ENCODE measurements around the gene AP3B1. TPM values are rescaled to one million over a fixed set of nuclear protein-coding genes. Genes with fewer than 3 reads are reported as not detected.

The AP3B1 gene
- total RNA-seq, 5 donors from 2014 or later (not counting 1 experiment from before 2014, with no cell fraction given), result 26.2 to 40.8 (median 31.4) TPM

GRCh38 chr5:77960863-77961396, 333.6 kb downstream of the AP3B1 start:
- peak in 1 of 4 experiments; percentile 77 for ATAC-seq (replicated peaks in 1 of 4)
- Histone ChIP-seq H3K27ac (ENCODE audit: low read length) (no peak overlapping the region), H3K27me3 (replicated peaks in 1 of 2; ENCODE audit: control insufficient read depth in 2 of 2, extremely low read depth in 1 of 2, insufficient read depth in 2 of 2, low read length in 1 of 2) (peaks cover 5 to 26% of the 10 kb centered on the region in 2 experiments), H3K36me3 (ENCODE audit: control insufficient read depth in 2 of 2, extremely low read depth in 1 of 2, insufficient read depth in 1 of 2, low read length in 1 of 2) (no peaks in the 10 kb centered on the region), H3K4me3 (ENCODE audit: control insufficient read depth in 1 of 2, extremely low read depth in 1 of 2, low read length in 1 of 2) (no peak overlapping the region), H3K4me1 (ENCODE audit: control insufficient read depth in 1 of 2, extremely low read depth in 1 of 2, insufficient read depth in 2 of 2, low read length in 2 of 2) (peaks cover 4 to 8% of the 10 kb centered on the region in 2 experiments), H3K9me3 (no peaks in the 10 kb centered on the region)
- peak in 1 of 35 experiments; percentile 39 for DNase-seq
- Mint-ChIP-seq H3K27me3 (peaks cover 13 to 44% of the 10 kb centered on the region in 2 donors), H3K4me3 (no peak overlapping the region), H3K9me3 (no peaks in the 10 kb centered on the region), H3K36me3 (no peaks in the 10 kb centered on the region), H3K4me1 (peaks cover 18 to 25% (median 19%) of the 10 kb centered on the region in 3 donors), H3K27ac (no peak overlapping the region)
- no CpG with 5 or more reads among the region's 2 CpGs for WGBS (ENCODE audit: insufficient coverage)
- POLR2A ChIA-PET, result no interaction called here
- CTCF ChIA-PET, result no interaction called here

- CTCF ChIA-PET, result no interaction called here
- H3K36me3 Mint-ChIP-seq, result no peaks in the 10 kb centered on the region
- WGBS (ENCODE audit: insufficient coverage), result no CpG with 5 or more reads among the region's 1 CpG
Measured at GRCh38 chr5:77960305-77960704, 334.2 kb downstream of the AP3B1 start.

GRCh38 chr5:77958642-77959330, 335.7 kb downstream of the AP3B1 start:
- Histone ChIP-seq H3K27me3 (replicated peaks in 1 of 2; ENCODE audit: control insufficient read depth in 2 of 2, extremely low read depth in 1 of 2, insufficient read depth in 2 of 2, low read length in 1 of 2) (peaks cover 5 to 28% of the 10 kb centered on the region in 2 experiments), H3K4me3 (ENCODE audit: control insufficient read depth in 1 of 2, extremely low read depth in 1 of 2, low read length in 1 of 2) (no peak overlapping the region), H3K36me3 (ENCODE audit: control insufficient read depth in 2 of 2, extremely low read depth in 1 of 2, insufficient read depth in 1 of 2, low read length in 1 of 2) (no peaks in the 10 kb centered on the region), H3K9me3 (no peaks in the 10 kb centered on the region), H3K27ac (ENCODE audit: low read length) (no peak overlapping the region), H3K4me1 (ENCODE audit: control insufficient read depth in 1 of 2, extremely low read depth in 1 of 2, insufficient read depth in 2 of 2, low read length in 2 of 2) (peaks cover 4 to 8% of the 10 kb centered on the region in 2 experiments)
- ChIA-PET CTCF (interaction anchor here in 1 of 2 donors (0.6 kb wide), 1 partner anchor 180 kb away, joined by 5 read pairs; no protein-coding TSS in a partner anchor), POLR2A (no interaction called here)
- no peak overlapping the region for H3K4me3 Mint-ChIP-seq
- peaks cover 19 to 42% of the 10 kb centered on the region in 2 donors for H3K27me3 Mint-ChIP-seq
- ATAC-seq (replicated peaks in 1 of 4) (no peak), DNase-seq (no peak)
- peak overlapping the region in 1 of 2 donors; percentile 15 for H3K27ac Mint-ChIP-seq
- 62% methylated on average over 3 of the region's 12 CpGs for WGBS (ENCODE audit: insufficient coverage)
- H3K36me3 Mint-ChIP-seq, result no peaks in the 10 kb centered on the region
- H3K9me3 Mint-ChIP-seq, result no peaks in the 10 kb centered on the region
- H3K4me1 Mint-ChIP-seq, result peaks cover 18 to 25% (median 19%) of the 10 kb centered on the region in 3 donors

More at GRCh38 chr5:77960305-77960704, 334.2 kb downstream of the AP3B1 start:
- H3K4me3 Mint-ChIP-seq, result peak overlapping the region in 1 of 3 donors; percentile 6
- DNase-seq (no peak), ATAC-seq (replicated peaks in 1 of 4) (peak in 1 of 4 experiments; percentile 52)
- no peak overlapping the region for H3K27ac Mint-ChIP-seq
- H3K4me3 ChIP-seq (ENCODE audit: control insufficient read depth in 1 of 2, extremely low read depth in 1 of 2, low read length in 1 of 2), result no peak overlapping the region
- peaks cover 4 to 8% of the 10 kb centered on the region in 2 experiments for H3K4me1 ChIP-seq (ENCODE audit: control insufficient read depth in 1 of 2, extremely low read depth in 1 of 2, insufficient read depth in 2 of 2, low read length in 2 of 2)
- peaks cover 18 to 25% (median 19%) of the 10 kb centered on the region in 3 donors for H3K4me1 Mint-ChIP-seq
- peaks cover 13 to 44% of the 10 kb centered on the region in 2 donors for H3K27me3 Mint-ChIP-seq
- no peaks in the 10 kb centered on the region for H3K9me3 ChIP-seq
- POLR2A ChIA-PET, result no interaction called here
- no peak overlapping the region for H3K27ac ChIP-seq (ENCODE audit: low read length)
- H3K9me3 Mint-ChIP-seq, result no peaks in the 10 kb centered on the region
- peaks cover 5 to 25% of the 10 kb centered on the region in 2 experiments for H3K27me3 ChIP-seq (replicated peaks in 1 of 2; ENCODE audit: control insufficient read depth in 2 of 2, extremely low read depth in 1 of 2, insufficient read depth in 2 of 2, low read length in 1 of 2)
- no peaks in the 10 kb centered on the region for H3K36me3 ChIP-seq (ENCODE audit: control insufficient read depth in 2 of 2, extremely low read depth in 1 of 2, insufficient read depth in 1 of 2, low read length in 1 of 2)

- Mint-ChIP-seq H3K9me3 (no peaks in the 10 kb centered on the region), H3K27me3 (peaks cover 23 to 41% of the 10 kb centered on the region in 2 donors), H3K4me3 (peak overlapping the region in 1 of 3 donors; percentile 13), H3K4me1 (peaks cover 18 to 25% (median 19%) of the 10 kb centered on the region in 3 donors), H3K27ac (no peak overlapping the region), H3K36me3 (no peaks in the 10 kb centered on the region)
- no peak for ATAC-seq (replicated peaks in 1 of 4)
- ChIA-PET CTCF (no interaction called here), POLR2A (no interaction called here)
- H3K27me3 ChIP-seq (replicated peaks in 1 of 2; ENCODE audit: control insufficient read depth in 2 of 2, extremely low read depth in 1 of 2, insufficient read depth in 2 of 2, low read length in 1 of 2), result peaks cover 5 to 24% of the 10 kb centered on the region in 2 experiments
- no peaks in the 10 kb centered on the region for H3K9me3 ChIP-seq
- H3K27ac ChIP-seq (ENCODE audit: low read length), result no peak overlapping the region
- H3K4me3 ChIP-seq (ENCODE audit: control insufficient read depth in 1 of 2, extremely low read depth in 1 of 2, low read length in 1 of 2), result no peak overlapping the region
- no peaks in the 10 kb centered on the region for H3K36me3 ChIP-seq (ENCODE audit: control insufficient read depth in 2 of 2, extremely low read depth in 1 of 2, insufficient read depth in 1 of 2, low read length in 1 of 2)
- no peak for DNase-seq
- 15% methylated on average over 14 of the region's 38 CpGs for WGBS (ENCODE audit: insufficient coverage)
- peaks cover 4 to 8% of the 10 kb centered on the region in 2 experiments for H3K4me1 ChIP-seq (ENCODE audit: control insufficient read depth in 1 of 2, extremely low read depth in 1 of 2, insufficient read depth in 2 of 2, low read length in 2 of 2)
Measured at GRCh38 chr5:77957931-77958521, 336.5 kb downstream of the AP3B1 start.

- Histone ChIP-seq H3K27ac (ENCODE audit: low read length) (no peak overlapping the region), H3K4me1 (ENCODE audit: control insufficient read depth in 1 of 2, extremely low read depth in 1 of 2, insufficient read depth in 2 of 2, low read length in 2 of 2) (peaks cover 4 to 8% of the 10 kb centered on the region in 2 experiments), H3K4me3 (ENCODE audit: control insufficient read depth in 1 of 2, extremely low read depth in 1 of 2, low read length in 1 of 2) (no peak overlapping the region), H3K36me3 (ENCODE audit: control insufficient read depth in 2 of 2, extremely low read depth in 1 of 2, insufficient read depth in 1 of 2, low read length in 1 of 2) (no peaks in the 10 kb centered on the region), H3K27me3 (replicated peaks in 1 of 2; ENCODE audit: control insufficient read depth in 2 of 2, extremely low read depth in 1 of 2, insufficient read depth in 2 of 2, low read length in 1 of 2) (peaks cover 5 to 24% of the 10 kb centered on the region in 2 experiments), H3K9me3 (no peaks in the 10 kb centered on the region)
- H3K27ac Mint-ChIP-seq, result no peak overlapping the region
- CTCF ChIA-PET, result no interaction called here
- POLR2A ChIA-PET, result no interaction called here
- peaks cover 18 to 25% (median 19%) of the 10 kb centered on the region in 3 donors for H3K4me1 Mint-ChIP-seq
- H3K9me3 Mint-ChIP-seq, result no peaks in the 10 kb centered on the region
- ATAC-seq (replicated peaks in 1 of 4) (no peak), DNase-seq (no peak)
- WGBS (ENCODE audit: insufficient coverage), result 46% methylated on average over 12 of the region's 20 CpGs
- H3K4me3 Mint-ChIP-seq, result peak overlapping the region in 1 of 3 donors; percentile 13
- H3K27me3 Mint-ChIP-seq, result peaks cover 23 to 37% of the 10 kb centered on the region in 2 donors
- H3K36me3 Mint-ChIP-seq, result no peaks in the 10 kb centered on the region
Measured at GRCh38 chr5:77957516-77957915, 337.0 kb downstream of the AP3B1 start.

GRCh38 chr5:77957081-77957480, 337.4 kb downstream of the AP3B1 start:
- Histone ChIP-seq H3K4me3 (ENCODE audit: control insufficient read depth in 1 of 2, extremely low read depth in 1 of 2, low read length in 1 of 2) (no peak overlapping the region), H3K4me1 (ENCODE audit: control insufficient read depth in 1 of 2, extremely low read depth in 1 of 2, insufficient read depth in 2 of 2, low read length in 2 of 2) (peaks cover 4 to 8% of the 10 kb centered on the region in 2 experiments), H3K27me3 (replicated peaks in 1 of 2; ENCODE audit: control insufficient read depth in 2 of 2, extremely low read depth in 1 of 2, insufficient read depth in 2 of 2, low read length in 1 of 2) (peaks cover 5 to 24% of the 10 kb centered on the region in 2 experiments), H3K9me3 (no peaks in the 10 kb centered on the region), H3K27ac (ENCODE audit: low read length) (no peak overlapping the region), H3K36me3 (ENCODE audit: control insufficient read depth in 2 of 2, extremely low read depth in 1 of 2, insufficient read depth in 1 of 2, low read length in 1 of 2) (no peaks in the 10 kb centered on the region)
- CTCF ChIA-PET, result no interaction called here
- no peaks in the 10 kb centered on the region for H3K36me3 Mint-ChIP-seq
- DNase-seq (no peak), ATAC-seq (replicated peaks in 1 of 4) (no peak)
- H3K27me3 Mint-ChIP-seq, result peaks cover 23 to 37% of the 10 kb centered on the region in 2 donors
- POLR2A ChIA-PET, result no interaction called here
- peak overlapping the region in 1 of 3 donors; percentile 13 for H3K4me3 Mint-ChIP-seq
- peaks cover 18 to 25% (median 19%) of the 10 kb centered on the region in 3 donors for H3K4me1 Mint-ChIP-seq
- H3K27ac Mint-ChIP-seq, result no peak overlapping the region
- WGBS (ENCODE audit: insufficient coverage), result 65% methylated on average over 7 of the region's 13 CpGs
- no peaks in the 10 kb centered on the region for H3K9me3 Mint-ChIP-seq
